GM18867 (cell line): ENCODE measurements around the gene MAN1C1.

Experiments used
- ATAC-seq: cut with Tn5 transposase; IDR thresholded peaks from one replicate; pipeline ENCODE4 v1.9.1; 2021; ENCODE audit warnings: mild to moderate bottlenecking, moderate library complexity; ENCODE audit not compliant: unreplicated experiment

MAN1C1 gene

GRCh38 chr1:25616095-25616986, at the start of gene MAN1C1:
TSS of gene MAN1C1 (plus strand) at chr1:25616791. CDS start at chr1:25617798, 1,007 bp downstream.
- ATAC-seq, result peak; percentile 63

- no peak for ATAC-seq
Observed at GRCh38 chr1:25567710-25568089, 48.9 kb upstream of the MAN1C1 start.

GRCh38 chr1:25568090-25568833, 48.3 kb upstream of the MAN1C1 start:
- ATAC-seq, result no peak

- ATAC-seq, result no peak
Observed at GRCh38 chr1:25568834-25569596, 47.6 kb upstream of the MAN1C1 start.

- ATAC-seq, result no peak
Observed at GRCh38 chr1:25569597-25570396, 46.8 kb upstream of the MAN1C1 start.

- no peak for ATAC-seq
Observed at GRCh38 chr1:25570798-25571521, 45.6 kb upstream of the MAN1C1 start.

- ATAC-seq, result no peak
Observed at GRCh38 chr1:25571522-25571970, 45.0 kb upstream of the MAN1C1 start.

GRCh38 chr1:25572107-25572506, 44.5 kb upstream of the MAN1C1 start:
- ATAC-seq, result no peak

GRCh38 chr1:25572708-25573590, 43.6 kb upstream of the MAN1C1 start:
- ATAC-seq, result no peak

GRCh38 chr1:25573591-25573930, 43.0 kb upstream of the MAN1C1 start:
- no peak for ATAC-seq

GRCh38 chr1:25573961-25574360, 42.6 kb upstream of the MAN1C1 start:
- no peak for ATAC-seq

GRCh38 chr1:25575191-25575590, 41.4 kb upstream of the MAN1C1 start:
- no peak for ATAC-seq

GRCh38 chr1:25576459-25577133, 40.0 kb upstream of the MAN1C1 start:
- no peak for ATAC-seq

GRCh38 chr1:25577134-25577920, 39.3 kb upstream of the MAN1C1 start:
- ATAC-seq, result no peak

- ATAC-seq, result no peak
Observed at GRCh38 chr1:25579292-25580252, 37.0 kb upstream of the MAN1C1 start.

GRCh38 chr1:25580927-25581326, 35.7 kb upstream of the MAN1C1 start:
- ATAC-seq, result no peak
